ENCODE results near the gene PGLYRP1. TPM values are rescaled to one million over a fixed set of nuclear protein-coding genes. Genes with fewer than 3 reads are reported as not detected.

PGLYRP1 gene
- total RNA-seq, 4 donors from 2014 or later: not detected

DNA sequence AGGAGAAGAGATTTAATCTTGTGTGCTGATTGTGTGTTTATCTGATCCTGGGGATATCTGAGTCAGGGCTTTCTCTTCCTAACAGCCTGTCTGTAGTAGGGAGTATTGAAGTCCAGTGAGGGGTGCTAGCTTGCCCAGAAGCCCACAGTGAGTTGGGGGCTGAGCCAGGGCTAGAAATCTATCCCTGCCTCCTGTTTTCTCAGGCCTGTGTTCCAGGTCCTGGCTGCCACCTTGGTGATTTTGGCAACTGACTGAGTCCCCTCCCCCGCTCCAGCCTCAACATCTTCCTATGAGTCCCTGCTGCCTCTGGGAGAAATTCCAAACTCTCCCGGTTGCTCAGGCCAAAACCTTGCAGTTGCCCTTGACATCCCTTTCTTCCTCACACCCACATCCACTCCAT is 41.5 kb downstream of the PGLYRP1 start:
- intact Hi-C loops (cut with DNase I; ENCODE audit: low total_unique reads) (no loop called here), in situ Hi-C loops (cut with MboI; ENCODE audit: low pct_ligation_motif_present in 1 of 4, low pct_unique_long_range_greater_than_20kb in 1 of 4, low sequenced_read_pairs in 3 of 4) (no loop called here)
- WGBS, 2 donors (ENCODE audit: low coverage in 1 of 2): 46% methylated on average over 2 of the region's 2 CpGs; no CpG with 5 or more reads in 1 of the 2 donors

GRCh38 chr19:45978156-45978555 is 44.7 kb downstream of the PGLYRP1 start:
- peaks cover 34% of the 10 kb centered on the region for H3K27me3 ChIP-seq
- H3K4me1 ChIP-seq: peaks cover 0 to under 1% (median 0%) of the 10 kb centered on the region in 4 donors

More for the DNA sequence above, 41.5 kb downstream of the PGLYRP1 start:
- no peak for DNase-seq
- no peaks in the 10 kb centered on the region for H3K9me3 ChIP-seq
- peaks cover 23% of the 10 kb centered on the region for H3K27me3 ChIP-seq
- no peaks in the 10 kb centered on the region for H3K4me1 ChIP-seq
- TF ChIP-seq EP300 (IDR thresholded peaks at IDR 0.05; ENCODE audit: low read depth): no peak
- TF ChIP-seq POLR2AphosphoS5 (IDR thresholded peaks at IDR 0.05): no peak
- TF ChIP-seq CTCF (IDR thresholded peaks at IDR 0.05): no peak
- no peak for TF ChIP-seq POLR2A (IDR thresholded peaks at IDR 0.05)
- H3K36me3 ChIP-seq: no peaks in the 10 kb centered on the region
- H3K4me3 ChIP-seq: no peak overlapping the region
- H3K27ac ChIP-seq: no peak overlapping the region

DNA sequence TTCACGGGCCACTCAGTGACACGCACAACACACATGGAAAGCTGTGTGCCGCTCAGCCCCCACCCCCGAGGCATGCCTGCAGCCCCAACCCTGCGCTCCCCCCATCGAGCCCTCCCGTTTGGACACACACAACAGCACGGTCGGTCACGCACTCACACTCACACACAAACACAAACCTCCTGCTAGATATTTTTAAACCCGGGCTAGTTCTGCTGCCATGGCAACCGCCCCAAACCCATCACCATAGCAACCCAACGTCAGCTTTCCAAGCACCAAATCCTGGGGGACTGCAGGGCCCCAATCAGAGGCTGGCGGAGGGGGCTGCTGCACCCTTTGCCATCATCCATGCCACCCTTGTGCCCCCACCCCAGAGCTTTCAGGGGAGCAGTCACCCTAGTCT is 46.7 kb downstream of the PGLYRP1 start:
- H3K27me3 ChIP-seq: peaks cover 49% of the 10 kb centered on the region
- intact Hi-C loops (cut with DNase I; ENCODE audit: low total_unique reads): no loop called here

More at GRCh38 chr19:45978156-45978555, 44.7 kb downstream of the PGLYRP1 start:
- Histone ChIP-seq H3K9me3 (no peaks in the 10 kb centered on the region), H3K36me3 (no peaks in the 10 kb centered on the region), H3K4me3 (no peak overlapping the region), H3K27ac (no peak overlapping the region)
- TF ChIP-seq CTCF (IDR thresholded peaks at IDR 0.05) (no peak), POLR2A (IDR thresholded peaks at IDR 0.05) (no peak), EP300 (IDR thresholded peaks at IDR 0.05; ENCODE audit: low read depth) (no peak), POLR2AphosphoS5 (IDR thresholded peaks at IDR 0.05) (no peak)
- 80 to 89% methylated on average over 5 to 7 of the region's 7 CpGs for WGBS, 2 donors (ENCODE audit: low coverage in 1 of 2)
- DNase-seq: no peak
- intact Hi-C loops (cut with DNase I; ENCODE audit: low total_unique reads) (no loop called here), in situ Hi-C loops (cut with MboI; ENCODE audit: low pct_ligation_motif_present in 1 of 4, low pct_unique_long_range_greater_than_20kb in 1 of 4, low sequenced_read_pairs in 3 of 4) (no loop called here)

More for the DNA sequence above, 46.7 kb downstream of the PGLYRP1 start:
- Histone ChIP-seq H3K36me3 (no peaks in the 10 kb centered on the region), H3K9me3 (no peaks in the 10 kb centered on the region), H3K27ac (no peak overlapping the region), H3K4me1 (peaks cover 0 to 6% (median 2%) of the 10 kb centered on the region in 4 donors), H3K4me3 (no peak overlapping the region)
- WGBS, 2 donors (ENCODE audit: low coverage in 1 of 2): 51% methylated on average over 12 of the region's 14 CpGs; no CpG with 5 or more reads in 1 of the 2 donors
- TF ChIP-seq CTCF (IDR thresholded peaks at IDR 0.05): no peak
- TF ChIP-seq POLR2A (IDR thresholded peaks at IDR 0.05): no peak
- TF ChIP-seq EP300 (IDR thresholded peaks at IDR 0.05; ENCODE audit: low read depth): no peak
- TF ChIP-seq POLR2AphosphoS5 (IDR thresholded peaks at IDR 0.05): no peak
- DNase-seq: no peak
- in situ Hi-C loops (cut with MboI; ENCODE audit: low pct_ligation_motif_present in 1 of 4, low pct_unique_long_range_greater_than_20kb in 1 of 4, low sequenced_read_pairs in 3 of 4): no loop called here

Data from transverse colon (tissue), 4 donors.